Stimulated activated CD8-positive, alpha-beta memory T cell treated with anti-CD3 and anti-CD28 coated beads, Interleukin-15, amount 100 ng/mL, for 1 hour (primary cell): ENCODE measurements around the gene NOTCH2.

Experiments
- DNase-seq: peaks from one replicate; pipeline ENCODE4 v3.0.0-alpha.2; 2020; ENCODE audit warnings: low read depth

Gene NOTCH2

DNA sequence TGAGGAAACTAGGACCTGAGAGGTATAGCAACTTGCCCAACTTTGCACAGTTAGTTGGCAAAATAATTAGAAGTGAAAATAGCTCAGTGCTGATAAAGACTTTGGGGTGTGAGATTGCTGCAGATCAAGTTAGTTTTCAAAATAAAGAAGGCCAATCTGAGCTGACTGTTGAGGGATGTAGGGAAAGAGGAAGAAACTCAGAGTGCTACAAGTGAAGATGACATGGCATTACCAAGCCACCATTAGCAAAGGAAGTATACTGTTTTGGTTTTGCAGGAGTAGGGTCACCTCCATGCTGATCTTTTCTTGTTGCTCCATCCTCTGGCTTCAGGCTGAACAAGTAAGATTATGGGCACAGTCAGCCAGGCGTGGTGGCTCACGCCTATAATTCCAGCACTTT, 94.5 kb downstream of the NOTCH2 start:
- DNase-seq = no peak

DNA sequence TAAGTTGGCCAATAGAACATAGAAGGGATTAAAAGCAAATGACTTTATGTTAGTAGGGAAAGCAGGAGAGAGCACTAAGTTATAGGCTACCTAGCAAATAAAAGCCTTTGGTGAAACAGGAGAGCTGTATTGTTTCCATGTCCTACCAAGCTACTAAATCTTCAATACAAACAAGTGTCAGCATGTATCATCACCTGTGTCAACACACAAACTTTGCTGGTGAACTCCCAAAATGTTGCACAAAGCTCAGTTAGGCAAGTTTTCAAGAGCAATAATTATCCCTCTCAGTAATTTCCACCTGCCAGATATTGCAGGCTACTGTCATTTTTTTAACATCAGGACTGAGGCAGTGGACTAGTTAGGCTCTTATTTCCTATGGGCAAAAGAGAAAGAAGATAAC, 95.4 kb downstream of the NOTCH2 start:
- no peak for DNase-seq

DNA sequence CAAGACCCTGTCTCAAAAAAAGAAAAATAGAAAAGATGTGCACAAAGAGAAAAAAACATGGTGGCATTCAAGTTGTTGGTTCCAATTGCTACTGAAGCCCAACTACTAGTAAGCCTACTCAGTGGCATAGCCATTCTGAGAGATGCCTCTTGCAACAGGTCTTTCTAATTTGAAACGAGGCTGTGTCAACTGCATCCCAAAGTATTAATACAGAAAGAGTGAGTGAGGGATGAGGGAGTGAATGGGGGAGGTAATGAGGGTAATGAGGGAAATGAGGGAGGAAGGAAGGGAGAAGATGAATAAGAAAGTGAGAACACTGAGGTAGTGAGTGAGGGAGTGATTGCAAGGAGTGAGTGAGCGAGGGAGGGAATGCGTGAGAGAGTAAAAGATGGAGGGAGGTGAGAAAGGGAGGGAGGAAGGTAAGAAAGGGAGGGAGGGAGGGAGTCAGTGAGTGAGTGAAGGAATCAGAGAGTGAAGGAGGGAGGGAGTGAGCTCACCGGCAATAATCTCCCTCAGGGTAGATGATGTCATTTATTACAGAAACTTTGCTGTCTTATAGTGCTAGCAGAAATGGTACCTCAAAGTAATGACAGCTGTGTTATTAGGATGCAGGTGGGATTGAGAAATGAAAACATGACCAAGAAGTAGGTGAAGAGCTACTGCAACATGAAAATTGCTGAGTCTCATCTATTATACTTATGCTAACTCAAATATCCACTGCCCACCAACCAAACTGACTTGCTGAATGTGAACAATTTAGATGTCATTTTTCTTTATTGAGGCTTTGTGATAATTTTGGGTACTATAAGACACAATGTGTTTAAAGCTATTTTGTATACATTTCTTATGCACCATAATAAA, 97.5 kb downstream of the NOTCH2 start:
- no peak for DNase-seq

DNA sequence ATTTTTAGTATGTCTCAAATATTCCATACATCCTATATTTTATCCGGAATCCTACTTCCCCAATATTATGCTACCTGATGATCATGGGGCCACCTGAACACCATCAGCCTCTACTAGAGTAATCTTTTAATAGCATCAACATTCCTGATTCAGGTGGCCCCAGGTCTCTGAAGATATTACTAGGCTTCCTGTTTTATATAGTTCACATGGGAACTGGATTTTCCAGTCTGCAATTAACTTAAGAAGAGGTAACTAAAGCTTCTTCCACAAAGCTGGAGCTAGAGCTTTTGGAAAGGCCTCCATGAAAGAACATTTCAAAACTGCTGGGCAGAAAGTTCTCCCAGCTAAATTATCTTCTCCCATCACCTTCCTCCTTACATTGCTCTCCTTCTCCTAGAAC, 100.9 kb downstream of the NOTCH2 start:
- DNase-seq = no peak

DNA sequence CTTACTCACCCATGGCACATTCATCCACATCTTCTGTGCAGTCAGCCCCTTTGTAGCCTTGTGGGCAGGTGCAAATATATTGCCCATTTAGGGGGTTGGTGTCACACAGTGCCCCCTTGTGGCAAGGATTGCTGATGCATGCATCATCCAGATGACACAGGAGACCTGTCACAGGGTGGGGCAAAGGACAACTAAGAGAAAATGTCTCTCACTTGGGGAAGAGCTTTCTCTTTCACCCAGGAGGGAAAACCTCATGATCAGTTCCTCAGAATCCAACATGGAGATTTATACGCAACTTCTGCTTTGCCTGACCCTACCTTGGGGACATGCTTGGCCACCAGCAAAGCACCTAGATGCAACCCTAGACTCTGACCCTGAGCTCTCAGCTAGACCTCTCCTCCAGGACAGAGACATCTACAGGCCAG, 101.4 kb downstream of the NOTCH2 start:
- DNase-seq = peak; percentile 57

DNA sequence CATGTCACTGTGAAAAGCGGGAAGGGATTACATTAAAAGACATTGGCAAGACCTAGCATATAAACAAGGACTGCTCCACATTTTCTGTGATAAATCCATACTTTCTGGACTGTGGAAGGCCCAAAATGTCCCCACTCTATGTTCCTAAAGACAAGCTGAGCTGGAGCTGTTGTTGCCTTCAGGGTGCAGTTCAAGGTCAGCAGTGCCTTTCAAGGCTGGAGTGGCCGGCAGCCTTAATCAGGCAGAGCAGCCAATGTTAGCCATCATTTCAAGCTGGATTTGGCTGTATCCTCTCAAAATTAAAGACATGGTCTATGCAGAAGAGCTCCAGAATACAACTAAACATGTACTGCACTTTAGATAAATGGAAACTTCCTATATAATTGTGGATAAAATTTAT, 102.8 kb downstream of the NOTCH2 start:
- DNase-seq = no peak

DNA sequence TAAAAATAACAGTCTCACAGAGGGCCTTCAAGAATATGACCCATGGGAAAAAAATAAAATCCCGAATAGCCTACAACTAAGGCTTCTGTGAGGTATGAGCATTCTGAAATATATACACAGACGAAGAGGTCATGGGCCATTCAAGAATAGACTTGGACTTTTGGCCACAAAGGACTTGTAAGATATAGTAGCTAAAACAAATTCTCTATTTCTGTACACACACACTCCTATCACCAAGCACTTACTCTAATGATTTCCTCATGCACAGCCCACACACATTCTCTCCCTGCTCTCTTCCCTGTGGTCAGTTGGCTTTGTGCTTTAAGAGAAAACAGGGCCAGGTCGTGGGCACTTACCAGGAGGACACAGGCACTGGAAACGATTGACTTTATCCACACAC, 103.4 kb downstream of the NOTCH2 start:
- DNase-seq = no peak

DNA sequence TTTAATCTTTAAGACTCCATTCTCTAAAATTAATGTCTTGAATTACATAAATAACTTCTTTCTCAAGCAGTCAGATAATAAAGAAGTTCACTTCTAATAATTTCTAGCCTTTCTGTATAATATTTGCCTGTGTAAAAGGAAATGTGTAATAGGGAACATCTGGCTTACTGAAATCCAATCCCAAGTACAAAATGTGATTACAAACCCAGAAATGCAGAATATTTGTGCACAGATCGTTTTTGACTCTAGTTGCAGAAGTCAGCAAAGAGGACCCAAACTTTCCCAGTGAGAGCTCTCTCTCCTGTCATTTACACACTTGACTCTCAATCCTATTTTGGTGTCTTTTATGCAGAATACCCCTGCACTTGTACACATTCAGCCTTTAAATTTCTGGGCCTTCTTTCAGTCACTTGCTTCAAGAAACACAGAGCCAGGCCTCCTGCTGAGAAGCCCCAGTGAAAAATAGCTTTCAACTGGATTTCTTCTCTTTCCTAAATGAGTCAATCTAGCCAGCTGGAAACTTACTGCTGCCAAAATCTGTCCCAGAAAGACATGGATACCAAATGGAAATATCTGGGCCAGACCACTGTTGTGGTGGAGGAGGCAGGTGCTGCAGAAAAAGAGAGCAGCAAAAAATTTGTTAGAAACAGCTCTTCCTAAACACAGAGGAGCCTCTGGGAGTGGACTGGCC, 104.6 kb downstream of the NOTCH2 start:
- no peak for DNase-seq

DNA sequence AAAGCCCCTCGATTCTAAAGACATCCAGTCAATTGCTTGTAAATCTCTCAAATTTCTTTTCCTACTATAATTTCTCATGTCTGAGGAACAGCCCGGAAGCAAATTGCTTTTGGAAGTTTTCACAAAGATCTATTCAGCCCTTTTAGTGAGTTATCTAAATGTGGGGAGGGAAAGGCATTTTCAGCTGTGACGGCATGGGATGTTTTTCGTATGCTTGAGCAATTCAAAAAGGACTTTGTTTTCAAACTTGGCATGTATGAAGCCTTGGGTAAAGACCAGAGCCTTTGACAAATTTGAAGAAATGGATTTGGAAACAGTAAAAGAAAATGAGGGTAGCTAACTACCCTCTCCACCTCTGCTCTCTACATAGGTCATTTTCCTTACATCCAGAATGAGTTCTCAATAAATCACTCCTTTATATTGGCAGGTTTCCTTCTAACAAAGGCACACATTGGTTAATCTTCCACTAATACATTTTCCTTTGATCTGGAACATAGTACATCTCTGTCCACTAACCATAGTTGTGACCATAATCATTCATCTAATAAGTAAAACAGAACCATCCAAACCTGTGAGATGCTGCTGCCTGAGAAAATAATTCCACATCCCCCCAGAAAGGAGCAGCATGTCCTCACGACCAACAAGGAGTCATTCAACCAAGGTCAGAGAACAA, 107.0 kb downstream of the NOTCH2 start:
- no peak for DNase-seq

DNA sequence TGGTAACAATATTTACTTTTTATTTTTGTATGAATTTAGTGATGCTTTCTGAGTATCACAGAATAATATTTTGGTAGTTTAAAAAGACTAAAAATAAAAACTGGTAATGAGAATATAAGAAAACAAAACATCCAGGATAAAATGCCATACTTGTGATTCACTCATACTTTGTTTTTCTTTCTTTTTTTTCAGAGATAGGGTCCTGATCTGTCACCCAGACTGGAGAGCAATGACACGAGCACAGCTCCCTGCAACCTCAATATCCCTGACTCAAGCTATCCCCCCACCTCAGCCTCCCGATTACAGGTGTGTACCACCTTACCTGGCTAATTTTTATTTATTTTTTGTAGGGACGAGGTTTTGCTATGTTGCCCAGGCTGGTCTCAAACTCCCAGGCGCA, 109.0 kb downstream of the NOTCH2 start:
- no peak for DNase-seq

DNA sequence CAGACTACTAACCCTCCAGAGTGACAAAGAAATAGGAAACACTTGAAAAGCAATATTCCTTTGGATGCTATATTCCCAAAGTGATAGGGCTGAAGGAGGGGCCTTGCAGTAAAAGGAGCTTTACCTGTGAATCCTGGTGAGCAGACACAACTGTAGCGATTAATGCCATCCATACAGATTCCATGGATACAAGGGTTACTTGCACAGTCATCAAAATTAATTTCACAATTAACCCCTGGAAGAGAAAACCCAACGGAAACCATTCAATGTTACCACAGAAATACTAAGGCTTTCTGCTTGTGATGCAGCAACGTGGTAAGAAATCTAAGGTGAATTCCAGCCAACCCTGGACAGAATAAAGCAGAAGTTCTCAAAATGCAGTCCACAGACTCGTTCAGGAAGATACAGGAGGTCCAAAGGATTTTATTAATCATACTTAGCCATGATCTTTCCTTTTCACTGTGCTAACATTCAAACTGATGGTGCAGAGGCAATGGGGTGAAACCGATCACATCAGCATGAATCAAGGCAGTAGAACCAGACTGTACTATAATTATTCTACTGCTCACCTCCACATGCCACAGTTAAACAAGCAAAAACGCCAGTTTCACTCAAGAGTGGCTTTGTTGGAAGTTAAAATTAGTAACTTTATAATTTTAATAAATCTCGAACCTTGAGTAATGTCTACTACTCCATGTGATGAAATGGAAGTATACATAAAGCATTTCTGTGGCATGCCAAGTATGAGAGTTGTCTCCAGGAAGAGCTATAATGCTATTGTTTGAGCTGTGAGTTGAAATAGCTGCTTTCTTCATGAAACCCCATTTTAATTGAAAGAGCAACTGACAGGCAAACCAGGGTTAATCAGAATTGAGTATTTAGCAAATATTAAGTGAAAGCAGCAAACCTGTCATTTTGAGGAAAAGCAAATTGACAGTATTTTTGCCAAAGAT, 109.9 kb downstream of the NOTCH2 start:
- DNase-seq = no peak

DNA sequence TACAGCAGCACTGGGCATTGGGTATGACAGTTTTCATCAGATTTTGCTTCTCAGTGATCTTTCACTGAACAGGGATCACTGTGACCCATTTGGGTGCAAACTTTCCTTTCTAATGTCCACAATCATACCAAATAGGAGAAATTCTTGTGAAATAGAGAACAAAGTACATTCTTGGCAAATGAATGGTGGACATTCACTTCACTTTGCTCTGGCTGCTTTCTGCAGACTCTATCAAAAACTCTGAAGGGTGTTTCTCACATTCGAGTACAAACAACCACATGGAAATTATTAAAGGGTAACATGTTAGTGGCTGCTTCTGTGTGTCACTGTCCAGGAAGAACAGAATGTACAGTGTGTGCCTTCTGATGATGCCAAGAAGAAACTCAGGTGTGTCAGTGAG, 111.2 kb downstream of the NOTCH2 start:
- DNase-seq = no peak

DNA sequence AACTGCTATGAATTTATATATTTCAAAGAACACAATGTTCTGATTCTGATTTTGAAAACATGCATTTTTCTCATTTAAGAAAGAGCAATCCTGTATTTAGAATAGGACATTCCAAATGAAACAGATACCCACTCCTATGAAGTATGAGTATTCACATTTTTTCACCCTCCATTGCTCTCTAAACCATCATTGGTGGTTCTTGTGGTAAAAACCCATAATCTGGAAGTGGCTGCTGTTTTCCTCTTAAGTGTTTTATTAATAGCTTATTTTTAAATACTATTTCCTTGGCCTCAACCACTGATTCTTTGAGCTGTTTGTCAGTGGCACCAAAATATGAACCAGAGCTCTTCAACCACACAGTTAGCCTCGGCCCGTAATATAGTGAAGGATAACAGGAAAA, 113.2 kb downstream of the NOTCH2 start:
- no peak for DNase-seq

DNA sequence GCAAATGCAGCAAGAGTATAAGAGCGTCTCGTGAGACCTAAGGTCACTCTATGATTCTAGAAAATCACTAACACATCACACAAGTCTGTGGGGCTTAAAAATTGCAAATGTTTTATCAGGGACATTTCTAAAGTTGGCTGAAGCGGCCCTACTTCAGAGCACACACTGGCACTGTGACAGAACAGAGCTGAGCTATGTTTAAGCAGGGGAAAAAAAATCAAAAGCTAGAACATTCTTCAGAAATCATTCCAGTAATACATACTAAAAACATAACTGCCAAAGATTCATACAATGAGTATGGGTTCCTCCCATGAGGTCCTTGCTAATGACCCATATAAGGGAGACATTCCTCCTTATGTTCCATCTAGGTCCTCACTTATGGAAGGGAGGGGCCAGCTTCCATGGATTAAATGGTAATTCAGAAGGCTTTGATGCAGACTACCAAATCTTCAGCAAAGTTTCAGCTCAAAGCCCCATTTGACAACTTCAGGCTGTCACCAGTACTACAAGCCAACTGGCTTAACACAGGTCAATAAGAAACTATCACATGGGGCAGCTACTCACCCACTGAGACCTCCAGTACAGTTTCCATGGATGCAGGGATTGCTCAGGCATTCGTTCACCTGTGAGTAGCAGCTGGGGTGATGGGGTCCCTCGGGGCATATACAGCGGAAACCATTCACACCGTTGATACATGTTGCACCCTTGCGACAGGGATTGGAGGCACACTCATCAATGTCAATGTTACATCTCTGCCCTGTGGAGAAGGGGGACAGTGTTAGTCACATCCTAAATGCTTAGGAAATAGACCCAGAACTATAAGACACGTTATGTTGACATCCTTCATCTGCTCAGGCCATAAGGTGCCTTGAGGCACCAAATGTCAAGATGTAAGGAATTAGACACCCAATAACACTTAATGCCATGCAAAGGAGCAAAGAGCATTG, 114.7 kb downstream of the NOTCH2 start:
- no peak for DNase-seq

DNA sequence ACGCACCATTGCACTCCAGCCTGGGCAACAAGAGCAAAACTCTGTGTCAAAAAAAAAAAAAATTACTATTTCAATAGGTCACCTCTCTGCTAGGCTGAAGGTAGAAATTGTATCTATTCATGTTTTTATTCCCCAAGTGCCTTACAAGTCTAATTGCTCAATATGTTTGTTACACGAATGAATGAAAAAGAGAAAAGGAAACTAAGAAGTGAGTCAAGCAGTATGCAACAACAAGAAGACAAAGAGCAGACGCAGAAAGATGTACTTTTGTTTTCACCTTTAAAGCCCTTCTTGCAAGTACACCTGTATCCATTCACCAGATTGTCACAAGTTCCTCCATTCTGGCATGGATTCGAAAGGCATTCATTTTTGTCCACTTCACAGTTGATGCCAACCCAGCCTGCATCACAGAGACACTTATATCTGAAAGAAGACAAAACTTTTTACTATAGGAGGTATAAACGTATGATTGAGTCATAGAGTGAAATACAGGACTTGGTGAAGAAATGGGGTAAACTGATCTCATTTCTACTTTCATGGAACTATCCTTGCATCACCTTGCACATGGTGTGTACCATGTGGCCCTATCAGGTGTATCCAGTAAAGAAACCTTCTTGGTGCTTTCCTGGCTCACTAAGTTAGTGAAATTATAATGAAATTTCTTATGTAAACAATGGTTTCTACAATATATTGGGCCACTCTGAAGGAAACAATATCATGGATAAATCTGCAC, 116.0 kb downstream of the NOTCH2 start:
- no peak for DNase-seq

DNA sequence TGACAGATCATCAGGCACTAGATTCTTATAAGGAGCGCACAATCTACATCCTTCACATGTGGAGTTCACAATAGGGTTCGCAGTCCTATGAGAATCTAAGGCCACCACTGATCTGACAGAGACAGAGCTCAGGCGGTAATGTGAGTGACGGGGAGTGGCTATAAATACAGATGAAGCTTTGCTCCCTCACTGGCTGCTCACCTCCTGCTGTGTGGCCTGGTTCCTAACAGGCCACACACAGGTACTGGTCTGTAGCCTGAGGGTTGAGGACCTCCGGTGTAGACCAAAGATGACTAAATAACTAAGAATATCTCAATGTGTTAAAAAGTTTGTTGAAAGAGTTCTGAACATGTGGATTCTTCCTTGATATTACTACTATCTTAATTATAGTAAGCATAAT, 117.0 kb downstream of the NOTCH2 start:
- no peak for DNase-seq

DNA sequence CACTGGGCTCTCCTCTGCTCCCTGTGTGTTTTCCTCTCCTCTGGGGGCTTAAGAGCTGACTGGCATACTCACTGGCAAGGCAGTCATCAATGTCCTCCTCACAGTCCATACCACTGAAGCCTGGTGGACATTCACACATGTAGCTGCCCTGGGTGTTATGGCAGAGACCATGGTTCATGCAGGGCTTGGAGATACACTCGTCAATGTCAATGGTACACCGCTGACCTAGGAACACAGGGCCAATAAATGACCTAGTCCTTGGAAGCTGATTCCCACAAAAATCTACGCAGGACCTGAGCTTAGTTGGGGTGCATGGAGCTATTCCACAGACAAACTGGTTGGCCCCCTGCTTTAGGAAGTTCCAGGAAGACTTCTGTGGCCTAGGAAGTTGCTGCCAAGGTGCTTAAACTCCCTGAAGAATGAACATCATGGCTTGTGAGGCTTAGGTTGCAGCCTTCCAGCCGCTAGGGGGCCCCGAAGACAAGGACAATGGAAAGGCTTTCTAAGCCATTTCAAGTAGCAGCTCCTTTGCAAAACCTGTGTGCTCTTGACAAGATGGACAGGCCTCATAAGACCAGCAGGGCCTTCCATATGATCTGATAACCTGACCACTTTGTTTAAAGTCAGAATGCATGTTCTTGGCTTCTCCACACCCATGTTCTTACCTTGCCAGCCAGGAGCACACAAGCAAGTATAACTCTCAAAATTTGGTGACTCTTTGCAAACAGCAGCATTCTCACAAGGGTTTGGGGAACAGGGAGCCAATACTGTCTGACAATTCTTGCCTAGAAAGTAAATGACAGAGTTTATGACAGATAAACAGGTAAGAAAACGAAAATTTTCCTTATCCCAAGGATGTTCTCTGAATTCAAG, 120.9 kb downstream of the NOTCH2 start:
- DNase-seq = peak; percentile 45

DNA sequence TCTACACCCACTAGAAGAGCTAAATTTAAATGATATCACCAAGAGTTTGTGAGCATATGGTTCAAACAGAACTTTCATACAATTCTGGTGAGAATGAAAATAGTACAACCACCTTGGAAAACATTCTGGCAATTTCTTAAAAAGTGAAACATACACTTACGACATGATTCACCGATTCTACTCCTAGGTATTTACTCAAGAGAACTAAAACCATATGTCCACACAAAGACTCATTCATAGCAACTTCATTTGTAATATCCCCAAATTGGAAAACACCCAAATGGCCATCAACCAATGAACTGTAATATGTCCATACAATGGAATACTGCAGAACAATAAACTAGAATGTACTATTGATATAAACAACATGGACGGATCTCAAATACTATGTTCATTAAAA, 122.0 kb downstream of the NOTCH2 start:
- DNase-seq = no peak

DNA sequence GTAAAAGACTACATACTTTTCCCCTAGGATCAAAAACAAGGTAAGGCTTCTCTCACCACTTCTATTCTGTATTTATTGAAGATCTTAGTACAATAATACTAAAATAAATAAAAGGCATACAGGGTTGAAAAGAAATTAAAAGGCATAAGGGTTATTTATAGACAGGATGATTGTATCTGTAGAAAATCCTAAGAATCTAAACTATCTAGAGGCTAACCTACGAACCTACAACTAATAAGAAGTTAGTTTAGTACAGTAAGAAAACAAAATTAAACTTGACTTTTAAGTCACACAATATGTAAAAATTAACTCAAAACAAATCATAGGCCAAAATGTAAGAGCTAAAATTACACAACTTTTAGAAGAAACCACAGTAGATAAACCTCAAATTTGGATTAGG, 122.7 kb downstream of the NOTCH2 start:
- DNase-seq = no peak
